ENCODE measurements around the gene SLC66A2. TPM values are rescaled to one million over a fixed set of nuclear protein-coding genes. Genes with fewer than 3 reads are reported as not detected.

SLC66A2 gene
- total RNA-seq, 1 experiment from 2014 or later, result 52.8 TPM

DNA sequence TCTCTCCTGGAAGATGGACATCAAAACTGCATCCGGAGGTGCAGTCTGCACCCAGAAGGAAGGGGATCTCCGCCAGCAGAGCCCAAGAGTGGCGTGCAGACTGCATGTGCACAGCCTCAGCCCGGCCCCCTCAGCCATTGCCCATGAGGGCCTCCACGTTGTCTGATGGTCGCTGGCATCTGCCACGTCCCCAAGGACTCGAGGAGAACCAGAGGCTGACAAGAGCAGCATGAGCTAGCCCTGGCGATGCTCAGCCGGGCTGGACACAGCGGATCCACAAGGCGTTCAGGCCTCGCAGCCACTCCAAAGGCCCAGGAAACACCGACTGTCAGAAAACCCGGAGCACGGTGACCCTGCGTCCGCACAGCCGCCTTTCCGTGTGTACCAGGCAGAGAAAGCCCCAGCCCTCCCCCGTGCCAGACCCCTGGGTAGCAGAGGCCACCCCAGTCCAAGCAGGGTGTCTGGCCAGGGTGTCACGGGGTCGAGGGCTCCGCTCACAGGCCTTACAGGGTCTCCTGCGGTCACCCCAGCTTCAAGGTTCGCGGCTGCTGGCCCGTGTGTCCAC is 48.3 kb downstream of the SLC66A2 start:
- Histone ChIP-seq H3K27ac (ENCODE audit: low read length) (no peak overlapping the region), H3K36me3 (ENCODE audit: low read depth, low read length) (no peaks in the 10 kb centered on the region), H3K27me3 (ENCODE audit: low read length) (no peaks in the 10 kb centered on the region), H3F3A (ENCODE audit: low read length, unreplicated experiment) (peaks cover 4% of the 10 kb centered on the region), H3K9ac (ENCODE audit: low read length) (no peak overlapping the region), H3K9me3 (ENCODE audit: low read length) (no peaks in the 10 kb centered on the region), H3K79me2 (ENCODE audit: low read length) (no peaks in the 10 kb centered on the region), H3K4me3 (ENCODE audit: low read length) (no peak overlapping the region), H3K4me1 (ENCODE audit: insufficient read depth, low read length) (no peaks in the 10 kb centered on the region), H4K20me1 (ENCODE audit: low read length) (no peaks in the 10 kb centered on the region), H3K4me2 (ENCODE audit: low read length) (no peak overlapping the region), H2AFZ (ENCODE audit: low read length) (no peak overlapping the region), H3K9me2 (replicated peaks; ENCODE audit: low read length) (no peaks in the 10 kb centered on the region)
- ChIA-PET POLR2A (ENCODE audit: unreplicated experiment) (no interaction called here), CTCF (no interaction called here)
- intact Hi-C loops (cut with micrococcal nuclease), result no loop called here
- DNase-seq (no peak), ATAC-seq (no peak)
- no peak for TF ChIP-seq EZH2 (IDR thresholded peaks at IDR 0.05; ENCODE audit: low read length, unreplicated experiment)
- TF ChIP-seq, protein P1, sequence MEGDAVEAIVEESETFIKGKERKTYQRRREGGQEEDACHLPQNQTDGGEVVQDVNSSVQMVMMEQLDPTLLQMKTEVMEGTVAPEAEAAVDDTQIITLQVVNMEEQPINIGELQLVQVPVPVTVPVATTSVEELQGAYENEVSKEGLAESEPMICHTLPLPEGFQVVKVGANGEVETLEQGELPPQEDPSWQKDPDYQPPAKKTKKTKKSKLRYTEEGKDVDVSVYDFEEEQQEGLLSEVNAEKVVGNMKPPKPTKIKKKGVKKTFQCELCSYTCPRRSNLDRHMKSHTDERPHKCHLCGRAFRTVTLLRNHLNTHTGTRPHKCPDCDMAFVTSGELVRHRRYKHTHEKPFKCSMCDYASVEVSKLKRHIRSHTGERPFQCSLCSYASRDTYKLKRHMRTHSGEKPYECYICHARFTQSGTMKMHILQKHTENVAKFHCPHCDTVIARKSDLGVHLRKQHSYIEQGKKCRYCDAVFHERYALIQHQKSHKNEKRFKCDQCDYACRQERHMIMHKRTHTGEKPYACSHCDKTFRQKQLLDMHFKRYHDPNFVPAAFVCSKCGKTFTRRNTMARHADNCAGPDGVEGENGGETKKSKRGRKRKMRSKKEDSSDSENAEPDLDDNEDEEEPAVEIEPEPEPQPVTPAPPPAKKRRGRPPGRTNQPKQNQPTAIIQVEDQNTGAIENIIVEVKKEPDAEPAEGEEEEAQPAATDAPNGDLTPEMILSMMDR (conservative IDR thresholded peaks at IDR 0.05; ENCODE audit: low read depth, low read length), result no peak
- no peak for TF ChIP-seq EZH2phosphoT487 (IDR thresholded peaks at IDR 0.05; ENCODE audit: borderline replicate concordance, low read length)
- TSS peak; percentile 14 for BruUV-seq (replicated peaks)

DNA sequence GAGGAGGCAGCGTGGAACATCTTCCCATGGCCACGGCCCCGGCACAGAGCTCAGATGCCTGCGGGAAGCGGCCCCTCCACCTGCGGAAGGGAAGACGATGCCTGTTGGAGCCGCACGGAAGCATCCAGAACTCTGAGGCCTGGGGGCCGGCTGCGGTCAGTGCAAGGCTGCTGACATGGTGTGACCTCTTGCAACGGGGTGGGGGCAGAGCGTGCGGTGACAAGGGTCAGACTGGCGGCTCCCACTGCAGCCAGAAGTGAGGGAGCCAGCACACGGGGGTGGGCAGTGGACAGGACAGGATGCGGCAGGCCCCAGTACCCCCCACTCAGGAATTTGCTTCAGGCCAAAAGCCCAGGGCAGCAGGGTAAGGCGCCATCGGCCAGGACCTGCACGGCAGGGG is 48.8 kb downstream of the SLC66A2 start:
- BruUV-seq (replicated peaks), result no TSS peak
- Histone ChIP-seq H3K9me2 (replicated peaks; ENCODE audit: low read length) (no peaks in the 10 kb centered on the region), H4K20me1 (ENCODE audit: low read length) (no peaks in the 10 kb centered on the region), H3K36me3 (ENCODE audit: low read depth, low read length) (no peaks in the 10 kb centered on the region), H3K79me2 (ENCODE audit: low read length) (no peaks in the 10 kb centered on the region), H2AFZ (ENCODE audit: low read length) (no peak overlapping the region), H3K9me3 (ENCODE audit: low read length) (peaks cover 4% of the 10 kb centered on the region; the same call in 1 of the 2 replicates), H3K27ac (ENCODE audit: low read length) (no peak overlapping the region), H3K4me1 (ENCODE audit: insufficient read depth, low read length) (no peaks in the 10 kb centered on the region), H3K9ac (ENCODE audit: low read length) (no peak overlapping the region), H3K4me3 (ENCODE audit: low read length) (no peak overlapping the region), H3F3A (ENCODE audit: low read length, unreplicated experiment) (peaks cover 4% of the 10 kb centered on the region), H3K4me2 (ENCODE audit: low read length) (no peak overlapping the region), H3K27me3 (ENCODE audit: low read length) (no peaks in the 10 kb centered on the region)
- ChIA-PET POLR2A (ENCODE audit: unreplicated experiment) (no interaction called here), CTCF (no interaction called here)
- no peak for TF ChIP-seq EZH2phosphoT487 (IDR thresholded peaks at IDR 0.05; ENCODE audit: borderline replicate concordance, low read length)
- TF ChIP-seq, protein P1 (conservative IDR thresholded peaks at IDR 0.05; ENCODE audit: low read depth, low read length), result no peak
- no peak for TF ChIP-seq EZH2 (IDR thresholded peaks at IDR 0.05; ENCODE audit: low read length, unreplicated experiment)
- DNase-seq (no peak), ATAC-seq (no peak)
- intact Hi-C loops (cut with micrococcal nuclease), result no loop called here

DNA sequence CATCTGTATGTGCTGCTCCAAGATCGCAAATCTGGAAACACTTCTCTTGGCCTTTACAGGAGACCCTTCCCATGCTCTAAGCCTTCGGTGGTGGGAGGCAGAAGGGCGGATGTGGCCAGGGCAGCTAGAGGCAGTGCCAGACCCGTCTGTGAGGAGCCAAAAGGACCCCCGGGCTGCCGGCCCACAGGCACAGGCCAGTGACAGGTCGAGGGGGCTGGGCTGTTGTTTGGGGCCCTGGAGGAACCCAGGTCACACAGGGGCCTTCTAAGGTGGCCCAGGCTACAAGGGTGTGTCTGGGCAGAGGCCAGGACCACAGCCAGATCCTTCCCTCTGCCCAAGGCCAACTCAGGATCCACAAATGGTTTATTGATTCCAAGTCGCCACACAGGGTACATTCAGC is 49.4 kb downstream of the SLC66A2 start:
- H3K9me2 ChIP-seq (replicated peaks; ENCODE audit: low read length), result no peaks in the 10 kb centered on the region
- H3K27ac ChIP-seq (ENCODE audit: low read length), result no peak overlapping the region
- no TSS peak for BruUV-seq (replicated peaks)
- H2AFZ ChIP-seq (ENCODE audit: low read length), result no peak overlapping the region
- ChIA-PET CTCF (no interaction called here), POLR2A (ENCODE audit: unreplicated experiment) (no interaction called here)
- DNase-seq (no peak), ATAC-seq (no peak)
- H3K27me3 ChIP-seq (ENCODE audit: low read length), result no peaks in the 10 kb centered on the region
- intact Hi-C loops (cut with micrococcal nuclease), result no loop called here
- H3K36me3 ChIP-seq (ENCODE audit: low read depth, low read length), result no peaks in the 10 kb centered on the region
- H3K9me3 ChIP-seq (ENCODE audit: low read length), result peaks cover 10% of the 10 kb centered on the region; the same call in 1 of the 2 replicates
- no peak for TF ChIP-seq EZH2 (IDR thresholded peaks at IDR 0.05; ENCODE audit: low read length, unreplicated experiment)
- TF ChIP-seq, protein P1 (conservative IDR thresholded peaks at IDR 0.05; ENCODE audit: low read depth, low read length), result no peak
- no peak for TF ChIP-seq EZH2phosphoT487 (IDR thresholded peaks at IDR 0.05; ENCODE audit: borderline replicate concordance, low read length)
- no peaks in the 10 kb centered on the region for H3K4me1 ChIP-seq (ENCODE audit: insufficient read depth, low read length)
- no peaks in the 10 kb centered on the region for H3K79me2 ChIP-seq (ENCODE audit: low read length)
- no peaks in the 10 kb centered on the region for H4K20me1 ChIP-seq (ENCODE audit: low read length)
- no peak overlapping the region for H3K9ac ChIP-seq (ENCODE audit: low read length)
- no peak overlapping the region for H3K4me3 ChIP-seq (ENCODE audit: low read length)
- H3F3A ChIP-seq (ENCODE audit: low read length, unreplicated experiment), result peaks cover 4% of the 10 kb centered on the region
- no peak overlapping the region for H3K4me2 ChIP-seq (ENCODE audit: low read length)
